Mesothelial cell of epicardium (in vitro differentiated cells): ENCODE measurements around the gene MBD4. TPM values are rescaled to one million over a fixed set of nuclear protein-coding genes. Genes with fewer than 3 reads are reported as not detected.

Experiments
- DNase-seq, 2 experiments: peaks; one replicate each; pipeline ENCODE4 v3.0.0; 2021; ENCODE audit warnings: low spot score in 2 of 2; ENCODE audit not compliant: unreplicated experiment in 2 of 2
- H3K27ac Mint-ChIP-seq: 2 replicates; pipeline ENCODE4 v1.8.0; 2021; ENCODE audit warnings: mixed read lengths
- H3K27me3 Mint-ChIP-seq: 2 replicates; pipeline ENCODE4 v1.8.0; 2021; ENCODE audit warnings: low read depth, mixed read lengths
- H3K36me3 Mint-ChIP-seq: 2 replicates; pipeline ENCODE4 v1.8.0; 2021; ENCODE audit warnings: mixed read lengths
- H3K4me1 Mint-ChIP-seq: 2 replicates; pipeline ENCODE4 v1.8.0; 2021; ENCODE audit warnings: mixed read lengths
- H3K4me3 Mint-ChIP-seq: 2 replicates; pipeline ENCODE4 v1.8.0; 2021; ENCODE audit warnings: mild to moderate bottlenecking, moderate library complexity, mixed read lengths
- H3K9me3 Mint-ChIP-seq: 2 replicates; pipeline ENCODE4 v1.8.0; 2021; ENCODE audit warnings: mixed read lengths
- total RNA-seq: library from RNA; stranded (reverse); gene quantifications from 3 replicates; pipeline ENCODE4 v1.2.1, GENCODE V29; 2021
- TF ChIP-seq, protein P1 (sequence below): fragments of 200-600 bp; sonication (generic); IDR thresholded peaks from one replicate; pipeline ENCODE4 v1.5.0; 2021; ENCODE audit warnings: antibody characterized with exemption; ENCODE audit not compliant: unreplicated experiment

The MBD4 gene
- total RNA-seq, 1 donor from 2014 or later, result 26.6 TPM

DNA sequence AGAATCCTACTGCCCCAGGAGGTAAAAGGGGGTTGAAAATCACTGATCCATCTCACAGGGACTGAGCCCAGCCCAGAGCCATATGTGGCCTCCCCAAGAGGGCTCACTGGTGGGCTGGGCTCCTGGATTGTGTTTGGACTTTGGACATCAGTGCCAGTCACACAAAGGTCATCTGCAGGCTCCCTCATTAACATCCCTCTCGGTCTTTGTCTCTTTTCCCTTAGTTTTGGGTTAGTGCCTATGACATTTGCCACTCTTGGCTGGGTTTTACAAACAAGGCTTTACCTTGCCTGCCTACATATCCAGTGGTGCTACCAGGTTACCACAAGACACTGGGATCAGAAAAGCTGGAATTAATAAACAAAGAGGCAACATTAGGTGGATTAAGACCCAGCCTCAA lies 28.2 kb upstream of the MBD4 start:
- H3K4me1 Mint-ChIP-seq, result no peaks in the 10 kb centered on the region
- H3K9me3 Mint-ChIP-seq, result no peaks in the 10 kb centered on the region
- H3K27me3 Mint-ChIP-seq, result no peaks in the 10 kb centered on the region
- DNase-seq, result no peak
- TF ChIP-seq, protein P1, sequence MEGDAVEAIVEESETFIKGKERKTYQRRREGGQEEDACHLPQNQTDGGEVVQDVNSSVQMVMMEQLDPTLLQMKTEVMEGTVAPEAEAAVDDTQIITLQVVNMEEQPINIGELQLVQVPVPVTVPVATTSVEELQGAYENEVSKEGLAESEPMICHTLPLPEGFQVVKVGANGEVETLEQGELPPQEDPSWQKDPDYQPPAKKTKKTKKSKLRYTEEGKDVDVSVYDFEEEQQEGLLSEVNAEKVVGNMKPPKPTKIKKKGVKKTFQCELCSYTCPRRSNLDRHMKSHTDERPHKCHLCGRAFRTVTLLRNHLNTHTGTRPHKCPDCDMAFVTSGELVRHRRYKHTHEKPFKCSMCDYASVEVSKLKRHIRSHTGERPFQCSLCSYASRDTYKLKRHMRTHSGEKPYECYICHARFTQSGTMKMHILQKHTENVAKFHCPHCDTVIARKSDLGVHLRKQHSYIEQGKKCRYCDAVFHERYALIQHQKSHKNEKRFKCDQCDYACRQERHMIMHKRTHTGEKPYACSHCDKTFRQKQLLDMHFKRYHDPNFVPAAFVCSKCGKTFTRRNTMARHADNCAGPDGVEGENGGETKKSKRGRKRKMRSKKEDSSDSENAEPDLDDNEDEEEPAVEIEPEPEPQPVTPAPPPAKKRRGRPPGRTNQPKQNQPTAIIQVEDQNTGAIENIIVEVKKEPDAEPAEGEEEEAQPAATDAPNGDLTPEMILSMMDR, result no peak
- H3K36me3 Mint-ChIP-seq, result peaks cover 20% of the 10 kb centered on the region
- peak overlapping the region; percentile 16 for H3K27ac Mint-ChIP-seq
- H3K4me3 Mint-ChIP-seq, result no peak overlapping the region

DNA sequence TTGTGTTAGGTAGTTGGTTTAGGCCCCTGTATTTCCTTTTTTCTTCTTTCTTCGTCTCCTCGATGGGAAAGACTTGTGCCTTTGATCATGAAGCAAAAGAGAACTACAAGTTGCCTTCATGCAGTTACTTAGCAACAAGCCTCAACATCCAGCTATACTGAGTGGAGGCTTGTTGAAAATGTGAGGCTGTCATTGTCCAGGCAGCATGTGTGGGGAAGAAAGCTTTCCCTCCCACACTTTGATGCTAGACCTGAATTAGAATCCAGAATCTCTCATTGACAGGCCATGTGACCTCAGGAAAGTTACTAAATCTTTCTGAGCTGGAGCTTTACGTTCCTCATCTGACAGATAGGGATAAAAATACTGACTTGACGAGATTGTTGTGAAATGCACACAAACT lies 24.0 kb upstream of the MBD4 start:
- TF ChIP-seq, protein P1, result no peak
- no peaks in the 10 kb centered on the region for H3K9me3 Mint-ChIP-seq
- DNase-seq, result no peak
- H3K4me3 Mint-ChIP-seq, result no peak overlapping the region
- no peaks in the 10 kb centered on the region for H3K27me3 Mint-ChIP-seq
- H3K4me1 Mint-ChIP-seq, result no peaks in the 10 kb centered on the region
- H3K36me3 Mint-ChIP-seq, result peaks cover 10% of the 10 kb centered on the region
- no peak overlapping the region for H3K27ac Mint-ChIP-seq

DNA sequence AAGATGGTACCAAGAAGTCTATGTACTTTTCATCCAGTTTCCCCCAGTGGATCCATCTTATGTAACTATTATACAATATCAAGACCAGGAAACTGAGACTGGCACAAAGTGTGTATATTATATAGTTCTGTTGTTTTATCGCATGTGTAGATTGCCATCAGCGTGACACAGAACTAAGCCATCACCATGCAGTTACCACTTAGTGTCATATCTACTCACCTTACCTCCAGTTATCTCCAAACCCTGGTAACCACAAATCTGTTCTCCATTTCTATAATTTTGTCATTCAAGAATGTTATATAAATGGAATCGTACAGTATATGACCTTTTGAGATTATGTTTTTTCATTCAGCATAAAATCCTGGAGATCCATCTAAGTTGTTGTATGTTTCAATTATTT lies 23.3 kb upstream of the MBD4 start:
- TF ChIP-seq, protein P1, result no peak
- H3K36me3 Mint-ChIP-seq, result peaks cover 13% of the 10 kb centered on the region
- no peaks in the 10 kb centered on the region for H3K4me1 Mint-ChIP-seq
- H3K4me3 Mint-ChIP-seq, result no peak overlapping the region
- no peak overlapping the region for H3K27ac Mint-ChIP-seq
- H3K9me3 Mint-ChIP-seq, result no peaks in the 10 kb centered on the region
- DNase-seq, result no peak
- no peaks in the 10 kb centered on the region for H3K27me3 Mint-ChIP-seq

DNA sequence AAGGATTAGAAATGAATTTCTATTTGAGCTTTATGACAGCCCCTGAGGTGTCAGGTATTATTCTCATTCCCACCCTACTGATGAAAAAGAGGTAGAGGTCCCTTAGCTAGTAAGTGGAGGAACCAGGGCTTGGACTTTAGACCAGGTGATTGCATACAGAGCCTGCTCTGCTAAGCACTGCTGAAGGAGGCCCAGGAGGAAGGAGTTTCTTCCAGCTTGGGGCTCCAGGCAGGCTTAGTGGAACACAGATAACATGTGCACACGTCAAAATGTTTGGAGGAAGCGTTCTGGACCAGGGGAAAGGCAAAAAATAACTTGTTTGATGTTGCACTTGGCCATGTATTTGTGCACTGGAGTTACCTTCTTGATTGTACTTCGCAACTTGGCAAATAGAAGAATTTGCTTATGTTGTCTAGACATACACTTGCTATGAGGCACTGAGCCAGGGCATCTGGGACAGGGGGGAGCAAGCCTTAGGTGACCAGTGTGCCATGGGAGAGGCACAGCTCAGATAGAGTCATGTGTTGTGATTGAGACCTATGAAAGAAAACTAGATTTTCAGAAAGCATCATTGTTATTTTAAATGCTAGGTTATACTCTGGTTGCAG lies 22.7 kb upstream of the MBD4 start:
- Mint-ChIP-seq H3K27me3 (no peaks in the 10 kb centered on the region), H3K9me3 (no peaks in the 10 kb centered on the region), H3K36me3 (peaks cover 12% of the 10 kb centered on the region), H3K4me3 (no peak overlapping the region), H3K4me1 (no peaks in the 10 kb centered on the region), H3K27ac (no peak overlapping the region)
- TF ChIP-seq, protein P1, result no peak
- DNase-seq, result no peak

DNA sequence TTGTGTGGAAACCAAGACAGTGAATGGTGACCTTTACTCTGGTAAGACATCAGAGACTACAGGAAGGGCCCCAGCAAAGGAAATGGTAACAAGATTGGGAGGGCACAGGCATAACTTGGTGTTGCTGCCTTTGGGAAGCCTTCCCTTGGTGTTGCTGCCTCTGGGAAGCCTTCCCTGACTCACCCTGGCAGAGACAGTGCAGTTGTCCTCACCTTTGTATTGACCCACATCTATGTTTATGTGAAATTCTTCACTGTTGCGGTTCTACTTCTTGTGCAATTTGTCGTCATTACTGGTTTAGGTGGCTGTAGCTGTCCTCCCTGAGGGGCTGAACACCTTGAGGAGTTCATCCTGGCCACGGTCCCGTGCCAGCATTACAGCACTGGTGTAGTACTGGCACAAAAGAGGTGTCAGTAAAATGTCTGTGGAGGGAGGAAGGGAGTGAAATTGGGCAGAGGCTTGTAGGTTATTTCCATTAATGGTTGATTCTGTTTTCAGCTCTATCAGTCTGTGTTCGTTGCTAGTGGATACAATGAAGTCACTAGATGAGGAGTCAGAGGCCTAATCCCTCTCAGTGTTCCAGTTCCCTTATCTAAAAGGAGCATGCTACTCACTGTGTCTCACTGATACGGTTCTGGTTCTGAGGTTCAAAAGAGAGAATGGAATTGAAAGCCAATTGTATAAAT lies 21.9 kb upstream of the MBD4 start:
- TF ChIP-seq, protein P1, result no peak
- no peak overlapping the region for H3K27ac Mint-ChIP-seq

More for the DNA sequence above, 21.9 kb upstream of the MBD4 start:
- Mint-ChIP-seq H3K36me3 (peaks cover 16% of the 10 kb centered on the region), H3K4me3 (no peak overlapping the region), H3K27me3 (no peaks in the 10 kb centered on the region), H3K4me1 (no peaks in the 10 kb centered on the region), H3K9me3 (no peaks in the 10 kb centered on the region)
- no peak for DNase-seq
